Activated naive CD4-positive, alpha-beta T cell (primary cell): ENCODE measurements around the gene ARID1B.

Source experiments
- DNase-seq, 4 experiments: peaks; one replicate each; lab custom pipeline; 2025; lab: John Stamatoyannopoulos, UW

Gene ARID1B

DNA sequence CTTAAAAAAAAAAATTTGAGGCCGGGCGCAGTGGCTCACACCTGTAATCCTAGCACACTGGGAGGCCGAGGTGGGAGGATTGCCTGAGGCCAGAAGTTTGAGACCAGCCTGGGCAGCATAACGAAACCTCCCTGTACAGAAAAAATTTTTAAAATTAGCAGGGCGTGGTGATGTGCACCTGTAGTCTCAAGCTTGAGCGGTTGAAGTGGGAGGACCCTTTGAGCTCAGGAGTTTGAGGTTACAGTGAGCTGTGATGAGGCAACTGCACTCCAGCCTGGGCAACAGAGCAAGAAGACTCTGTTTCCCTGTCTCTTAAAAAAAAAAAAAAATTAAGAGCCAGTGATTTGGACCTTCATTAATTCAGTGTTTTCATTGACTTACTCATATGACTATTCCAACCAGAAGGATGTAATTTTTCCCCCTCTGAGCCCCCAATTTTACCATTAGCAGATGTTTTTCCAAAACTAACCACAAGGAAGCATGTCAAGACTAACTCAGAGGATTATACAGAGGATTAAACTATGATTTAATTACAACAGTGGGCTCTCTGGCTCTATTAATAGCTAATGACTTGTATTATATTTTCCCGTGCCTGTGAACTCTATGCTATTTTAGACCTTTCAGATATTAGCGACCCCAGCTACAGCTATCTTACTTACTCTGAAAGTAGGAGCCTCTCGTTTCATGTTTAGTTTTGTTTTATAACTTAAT is 75.1 kb downstream of the ARID1B start:
- no peak for DNase-seq

DNA sequence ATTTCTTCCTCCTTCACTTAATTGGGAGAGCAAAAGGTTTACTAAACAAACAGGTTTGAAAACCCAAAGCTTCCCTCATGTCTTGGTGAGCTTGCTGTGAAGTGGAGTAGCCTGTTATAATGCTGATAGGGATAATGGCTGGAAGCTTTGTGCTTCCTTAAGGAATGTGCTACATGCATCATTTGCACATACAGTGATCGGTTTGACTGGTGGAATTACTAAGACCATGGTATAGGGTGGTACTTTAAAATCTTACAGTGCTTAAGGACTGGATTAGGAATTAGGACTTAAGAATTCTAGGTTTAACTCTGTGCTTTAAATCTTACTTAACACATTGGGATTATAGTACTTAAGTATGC is 75.7 kb downstream of the ARID1B start:
- no peak for DNase-seq

DNA sequence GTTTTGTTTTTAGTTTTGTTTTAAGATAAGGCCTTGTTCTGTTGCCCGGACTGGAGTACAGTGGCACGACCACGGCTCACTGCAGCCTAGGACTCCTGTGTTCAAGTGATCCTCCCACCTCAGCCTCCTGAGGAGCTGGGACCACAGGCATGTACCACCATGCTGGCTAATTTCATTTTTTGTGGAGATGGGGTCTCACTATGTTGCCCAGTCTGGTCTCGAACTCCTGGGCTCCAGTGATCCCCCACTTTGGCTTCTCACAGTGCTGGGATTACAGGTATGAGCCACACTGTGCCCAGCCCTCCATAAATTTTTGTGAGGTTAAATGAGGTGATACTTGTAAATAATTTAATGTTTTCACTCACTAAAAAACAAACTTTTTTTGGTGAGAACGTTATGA is 76.6 kb downstream of the ARID1B start:
- no peak for DNase-seq

DNA sequence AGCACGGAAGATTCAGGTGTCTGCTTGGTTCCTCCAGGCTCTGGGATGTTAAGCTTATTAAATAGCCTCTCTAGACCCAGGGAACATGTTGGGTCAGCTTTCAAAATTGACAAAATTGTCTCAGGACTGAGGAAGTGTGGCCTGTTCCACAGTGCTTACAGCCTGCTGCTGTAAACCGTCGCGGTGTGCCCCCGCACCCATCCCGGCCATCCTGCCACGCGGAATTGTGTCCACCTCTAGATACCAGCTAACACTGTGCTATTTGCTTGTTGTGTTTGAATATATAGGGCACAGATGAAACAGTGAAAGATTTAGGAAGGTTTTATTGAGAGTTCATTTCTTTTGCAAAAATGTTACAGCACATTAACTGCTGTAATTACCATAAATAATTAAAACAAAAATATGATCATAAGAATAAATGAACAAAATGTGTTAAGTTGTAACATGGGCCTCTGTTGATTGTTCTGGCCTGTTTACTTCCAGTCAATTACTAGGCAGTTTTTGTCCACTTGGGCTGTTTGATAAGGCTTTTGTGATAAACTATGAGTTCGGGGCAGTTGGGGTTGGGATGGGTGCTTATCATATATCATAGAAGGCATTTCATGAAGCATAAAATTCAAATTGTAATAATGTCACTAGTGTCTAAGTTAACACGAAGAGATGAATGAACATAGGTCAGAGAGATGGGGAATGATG is 77.4 kb downstream of the ARID1B start:
- DNase-seq, result no peak

DNA sequence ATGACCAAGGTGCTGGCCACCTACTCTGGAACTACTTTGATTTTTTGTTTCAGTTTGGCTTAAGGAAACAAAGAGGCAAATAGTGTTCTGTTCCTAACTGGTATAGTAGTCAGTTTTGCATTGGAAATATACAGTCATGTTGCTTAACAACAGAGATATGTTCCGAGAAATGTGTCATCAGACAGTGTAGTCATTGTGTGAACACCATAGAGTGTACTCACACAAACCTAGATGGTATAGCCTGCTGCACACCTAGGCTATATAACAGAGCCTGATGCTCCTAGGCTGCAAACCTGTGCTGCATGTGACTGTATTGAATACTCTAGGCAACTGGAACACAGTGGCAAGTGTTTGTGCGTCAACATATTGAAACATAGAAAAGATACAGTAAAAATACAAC is 80.4 kb downstream of the ARID1B start:
- DNase-seq, result no peak

DNA sequence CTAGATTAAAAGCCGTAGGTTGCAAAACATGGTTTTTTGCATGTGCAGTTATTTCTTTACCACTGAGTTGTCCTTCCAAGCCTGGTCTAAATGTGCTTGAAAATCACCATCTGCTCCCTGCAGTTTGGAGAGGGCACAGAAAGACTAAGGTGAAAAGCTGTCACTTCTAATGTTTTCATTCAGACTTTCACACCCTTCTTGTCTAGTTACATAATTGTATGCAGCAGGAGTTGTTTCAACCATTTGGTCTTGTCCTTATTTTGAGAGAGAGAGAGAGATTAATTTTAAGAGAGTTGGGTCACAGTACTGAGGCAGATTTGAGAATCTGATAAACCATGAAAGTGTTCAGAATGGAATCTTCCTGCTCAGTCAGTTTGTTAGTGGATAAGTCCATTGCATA is 82.5 kb downstream of the ARID1B start:
- no peak for DNase-seq

DNA sequence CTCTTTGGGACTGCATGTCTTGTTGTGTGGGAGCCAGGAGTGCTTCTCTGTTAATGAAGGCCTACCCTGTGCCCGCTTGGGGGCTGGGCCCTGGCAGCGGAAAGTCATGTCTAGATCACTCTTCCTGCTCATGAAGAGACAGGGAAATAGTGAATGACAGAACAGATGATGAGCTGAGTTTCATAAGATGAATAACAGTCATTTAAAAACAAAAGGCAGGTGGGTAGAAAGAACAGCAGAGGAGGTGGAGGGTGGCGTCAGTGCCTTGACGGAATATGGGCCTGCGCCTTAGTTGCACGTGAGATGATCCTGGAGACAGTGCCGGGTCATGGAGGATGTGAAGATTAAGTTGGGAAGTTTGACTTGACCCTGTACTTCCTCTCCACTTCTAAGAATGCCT is 85.5 kb downstream of the ARID1B start:
- DNase-seq, result no peak

DNA sequence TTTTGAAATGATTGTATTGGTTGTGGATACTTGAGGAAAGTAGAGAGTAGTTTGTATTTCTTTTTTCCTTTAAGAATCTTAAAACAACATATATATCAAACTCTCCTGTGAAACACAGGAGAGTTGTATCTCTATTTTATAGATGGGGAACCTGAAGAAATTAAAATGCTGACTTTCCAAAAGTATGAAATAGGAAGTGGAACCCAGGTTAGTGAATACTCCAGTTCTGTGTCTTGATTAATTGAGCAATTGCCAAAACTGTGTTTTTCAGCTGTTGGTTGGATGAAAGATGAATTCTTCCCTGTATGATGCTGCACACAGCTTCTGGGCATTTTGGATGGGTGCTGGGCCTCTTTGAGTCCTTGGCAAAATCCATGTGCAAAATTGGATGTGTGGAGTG is 86.3 kb downstream of the ARID1B start:
- no peak for DNase-seq

DNA sequence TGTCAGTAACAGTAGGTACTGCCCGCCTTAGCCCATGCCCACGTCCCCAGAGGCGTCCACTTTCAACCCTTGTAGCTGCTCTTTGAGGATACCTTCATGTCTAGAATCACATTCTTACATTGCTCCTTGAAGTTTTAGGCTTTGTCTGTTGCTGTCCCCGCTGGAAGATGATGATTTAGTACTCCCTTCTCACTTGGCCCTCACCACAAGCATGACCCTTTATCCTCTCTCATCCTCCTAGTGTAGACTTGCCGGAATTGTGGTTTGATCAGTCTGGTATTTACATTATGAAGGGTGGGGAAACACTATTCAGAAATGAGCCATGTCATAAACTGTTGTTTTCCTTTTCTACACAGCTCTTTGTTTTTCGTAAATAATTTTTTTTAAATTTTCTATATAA is 87.4 kb downstream of the ARID1B start:
- no peak for DNase-seq

DNA sequence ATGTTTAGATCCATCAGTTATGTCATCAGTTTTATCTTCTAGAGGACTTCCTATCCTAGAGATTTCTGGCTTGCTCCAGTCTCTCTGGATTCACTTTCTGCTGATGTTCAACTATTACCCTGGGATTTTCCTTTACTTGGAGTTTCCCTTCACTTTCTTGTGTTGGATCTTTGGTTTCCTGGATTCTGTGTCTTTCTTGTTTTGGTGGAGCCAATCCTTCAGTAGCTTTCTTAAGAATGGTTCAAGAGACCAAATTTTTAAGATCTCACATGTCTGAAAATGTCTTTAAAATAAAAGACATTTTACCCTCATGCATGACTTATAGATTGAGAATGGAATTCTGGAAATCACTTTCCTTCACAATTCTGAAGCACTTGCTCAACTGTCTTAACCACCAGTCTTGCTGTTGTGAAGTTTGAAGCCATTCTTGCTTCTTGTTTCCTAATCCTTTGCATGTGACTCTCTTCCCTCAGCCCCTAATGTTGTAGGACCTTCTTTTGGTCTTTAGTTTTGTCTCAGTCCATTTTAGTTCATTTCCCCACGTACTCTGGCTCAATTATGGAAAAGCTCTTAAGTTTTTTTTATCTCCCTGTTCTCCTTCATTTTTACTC is 87.9 kb downstream of the ARID1B start:
- DNase-seq, result no peak

DNA sequence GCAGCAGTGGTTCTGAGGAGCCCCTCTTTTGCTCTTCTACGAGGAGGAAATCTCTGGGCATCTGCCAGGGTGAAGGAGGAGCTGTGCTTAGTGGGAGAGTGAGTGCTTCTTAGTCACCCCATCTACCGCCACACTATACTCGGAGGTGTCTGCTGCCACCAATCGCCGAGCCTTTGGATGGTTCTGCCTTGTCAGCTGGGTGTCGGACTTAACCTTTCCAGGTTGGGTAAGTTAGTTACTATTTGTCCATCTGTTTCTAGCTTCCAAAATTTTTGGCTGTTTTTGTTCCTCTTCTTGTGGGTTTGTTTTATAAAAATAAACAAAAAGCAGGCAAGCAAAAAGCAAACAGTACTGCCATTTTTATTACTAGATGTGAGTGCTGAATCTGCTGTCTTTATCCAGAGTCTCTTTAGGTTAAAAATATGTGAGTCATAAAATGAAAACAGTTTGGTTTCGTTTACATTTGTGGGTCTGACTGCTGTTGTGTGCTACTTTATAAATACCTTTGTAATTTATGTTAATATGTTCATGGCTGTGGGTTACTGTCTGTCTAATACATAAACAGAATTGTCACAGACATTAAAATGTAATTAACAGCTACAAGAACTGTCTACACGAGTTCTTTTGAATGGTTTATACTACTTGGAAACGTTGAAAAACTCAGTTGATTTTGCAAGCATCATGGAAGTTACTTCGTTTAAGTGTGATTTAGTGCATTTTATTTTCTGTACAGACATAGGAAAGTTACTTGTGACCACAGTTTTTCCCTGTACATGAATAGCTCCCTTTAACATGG is 89.2 kb downstream of the ARID1B start:
- no peak for DNase-seq

DNA sequence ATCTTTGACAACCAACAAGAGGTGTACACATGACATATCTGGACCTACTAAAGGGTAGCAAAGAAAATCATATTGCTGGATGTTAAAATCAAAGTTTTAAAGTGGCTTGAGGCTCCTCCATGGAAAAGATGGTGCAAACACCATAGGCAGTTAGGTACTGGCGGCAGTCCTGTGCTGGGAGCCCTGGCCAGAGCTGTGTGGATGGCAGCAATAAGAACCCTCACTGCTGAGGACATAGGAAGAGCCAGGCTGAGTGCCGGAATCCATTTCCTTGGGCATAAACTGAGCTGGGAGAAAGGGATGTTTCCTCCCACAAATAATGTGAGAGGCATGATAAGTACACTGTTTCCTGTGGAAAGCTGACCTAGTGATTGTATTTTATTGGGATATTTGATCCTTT is 89.9 kb downstream of the ARID1B start:
- no peak for DNase-seq

DNA sequence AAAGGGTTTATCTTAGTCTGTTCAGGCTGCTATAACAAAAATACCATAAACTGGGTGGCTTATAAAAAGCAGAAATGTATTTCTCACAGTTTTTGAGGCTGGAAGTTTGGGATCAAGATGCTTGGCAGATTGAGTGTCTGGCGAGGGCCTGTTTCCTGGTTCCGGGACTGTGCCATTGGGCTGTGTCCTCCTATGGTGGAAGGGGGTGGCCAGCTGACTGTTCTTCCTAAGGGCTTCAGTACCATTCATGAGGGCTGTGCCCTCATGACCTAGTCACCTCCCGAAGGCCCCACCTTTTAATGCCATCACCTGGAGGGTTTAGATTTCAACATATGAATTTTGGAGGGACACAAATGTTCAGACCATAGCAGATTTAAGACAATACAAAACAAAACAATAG is 91.2 kb downstream of the ARID1B start:
- DNase-seq, result no peak

DNA sequence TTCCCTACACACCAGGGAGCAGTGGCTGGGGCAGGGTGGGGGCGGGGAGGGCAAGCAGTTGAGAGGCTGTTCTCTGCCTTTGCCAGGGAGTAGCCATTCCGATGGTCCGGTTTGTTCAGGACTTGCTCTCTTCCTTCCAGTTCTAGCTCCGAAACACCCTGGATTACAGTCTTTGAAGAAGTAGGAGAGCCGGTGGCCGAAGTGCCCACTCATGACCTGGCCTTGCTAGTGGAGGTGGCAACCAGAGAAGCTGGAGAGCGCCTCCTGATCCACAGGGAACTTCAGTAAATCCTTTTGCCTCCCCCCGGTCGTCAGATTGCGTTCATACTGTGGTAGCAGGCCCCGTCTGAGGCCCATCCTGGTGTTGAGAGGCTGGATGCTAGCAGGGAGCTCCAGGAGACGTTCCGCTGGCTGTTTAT is 92.8 kb downstream of the ARID1B start:
- DNase-seq, result no peak

DNA sequence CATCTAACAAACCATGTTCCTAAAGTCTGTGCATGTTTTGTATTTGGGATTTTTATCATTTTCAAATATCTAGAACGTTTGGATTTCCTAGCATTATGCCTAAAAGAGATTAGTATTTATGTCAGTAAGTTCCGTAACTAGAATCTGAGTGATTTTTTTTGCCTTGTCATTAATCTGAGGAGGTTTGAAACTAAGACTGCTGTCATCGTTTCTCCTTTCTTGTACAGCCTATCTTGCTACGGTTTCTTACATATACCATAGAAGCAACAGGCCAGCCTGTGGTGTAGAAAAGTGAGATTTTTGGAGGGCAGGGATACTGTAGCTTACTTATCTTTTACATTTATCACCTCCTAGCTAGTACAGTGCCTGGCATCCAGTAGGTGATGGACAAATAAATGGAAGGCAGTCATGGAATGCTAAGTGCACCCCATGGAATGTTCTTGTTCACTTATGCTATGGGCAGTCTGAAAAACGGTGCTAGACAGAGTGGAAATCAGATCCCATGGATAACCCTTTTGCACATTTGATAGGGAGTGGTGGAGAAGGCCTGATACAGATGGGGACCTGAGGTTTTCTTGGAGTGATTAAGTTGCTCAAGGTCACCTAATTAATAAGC is 93.9 kb downstream of the ARID1B start:
- no peak for DNase-seq

DNA sequence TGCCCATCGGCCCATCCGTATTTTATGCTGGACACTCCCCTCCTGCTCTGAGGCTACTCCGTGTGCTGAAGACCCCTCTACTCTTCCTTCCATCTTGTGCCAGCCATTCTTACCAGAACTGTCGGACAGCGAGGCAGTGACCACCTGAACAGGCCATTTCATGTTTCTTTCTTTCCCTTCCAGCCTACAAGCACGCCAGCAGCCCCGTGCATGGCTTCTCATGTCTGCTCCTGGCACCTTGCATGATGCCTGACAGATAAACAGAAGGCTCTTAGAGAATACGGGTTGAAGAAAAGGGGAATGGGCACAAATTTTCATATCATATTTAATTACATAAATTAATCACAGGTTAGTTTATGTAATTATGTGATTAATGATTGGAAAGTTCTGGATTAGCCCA is 95.7 kb downstream of the ARID1B start:
- DNase-seq, result no peak

DNA sequence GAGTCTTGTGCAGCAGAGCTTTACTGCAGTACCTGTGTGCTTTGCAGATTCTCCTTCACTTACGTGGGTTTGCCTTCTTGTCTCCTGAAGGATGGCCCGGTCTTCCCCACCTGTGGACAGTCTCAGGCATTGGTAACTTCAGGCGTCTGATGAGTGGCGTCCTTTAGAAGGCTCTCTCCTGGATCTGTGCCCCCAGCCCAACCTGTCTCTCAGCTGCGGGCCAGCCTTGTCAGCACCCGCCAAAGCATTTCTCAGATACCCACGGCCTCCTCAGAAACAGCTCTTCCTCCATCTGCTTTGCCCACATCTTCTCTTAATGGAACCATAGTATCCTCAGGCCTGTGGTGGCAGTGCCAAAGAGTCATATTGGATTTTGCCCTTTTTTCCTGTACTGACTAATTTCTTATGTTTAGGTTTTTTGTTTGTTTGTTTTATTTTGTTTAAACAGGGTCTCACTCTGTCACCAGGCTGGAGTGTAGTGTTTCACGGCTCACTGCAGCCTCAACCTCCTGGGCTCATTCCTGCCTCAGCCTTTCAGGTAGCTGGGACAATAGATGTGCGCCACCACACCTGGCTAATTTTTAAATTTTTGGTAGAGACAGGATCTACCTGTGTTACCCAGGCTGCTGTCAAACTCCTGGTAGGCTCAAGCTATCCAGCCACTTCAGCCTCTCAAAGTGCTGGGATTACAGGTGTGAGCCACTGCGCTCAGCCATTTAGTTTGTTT is 96.6 kb downstream of the ARID1B start:
- no peak for DNase-seq

DNA sequence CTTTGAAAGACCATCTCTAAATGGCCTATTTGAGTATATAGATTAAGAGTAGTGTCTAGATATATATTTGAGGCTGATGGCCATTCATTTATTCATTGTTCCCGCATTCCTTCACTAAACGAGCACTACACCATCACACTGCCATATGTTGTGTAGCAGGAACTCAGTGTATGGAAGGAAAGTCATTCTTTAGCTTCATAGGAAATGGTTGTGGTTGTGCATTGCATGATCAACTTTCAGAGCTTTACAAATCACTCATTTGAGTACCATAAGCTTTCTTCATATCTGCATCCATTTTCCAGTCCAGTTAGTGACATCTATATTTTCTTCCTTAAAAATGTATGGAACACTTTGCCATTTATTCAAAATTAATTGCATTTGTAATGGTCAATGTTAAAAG is 97.9 kb downstream of the ARID1B start:
- no peak for DNase-seq

DNA sequence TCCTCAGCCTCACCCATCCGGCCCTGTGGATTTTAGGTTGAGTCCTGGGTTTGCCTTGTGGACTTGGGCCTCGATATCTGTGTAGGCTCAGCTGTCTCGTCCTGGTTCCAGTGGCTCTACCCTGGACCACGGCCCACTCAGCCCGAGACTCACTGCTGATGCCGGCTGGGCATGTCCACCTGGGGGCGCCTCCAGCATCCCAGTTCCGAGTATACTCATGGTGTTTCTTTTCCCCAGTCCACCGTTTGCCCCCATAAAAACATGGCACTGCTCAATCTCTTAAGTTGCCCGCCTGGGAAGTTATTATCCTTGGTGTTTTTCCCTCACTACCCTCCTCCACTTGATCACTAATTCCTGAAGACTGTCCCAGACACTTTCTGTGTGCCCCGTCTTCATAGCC is 99.1 kb downstream of the ARID1B start:
- DNase-seq, result no peak

DNA sequence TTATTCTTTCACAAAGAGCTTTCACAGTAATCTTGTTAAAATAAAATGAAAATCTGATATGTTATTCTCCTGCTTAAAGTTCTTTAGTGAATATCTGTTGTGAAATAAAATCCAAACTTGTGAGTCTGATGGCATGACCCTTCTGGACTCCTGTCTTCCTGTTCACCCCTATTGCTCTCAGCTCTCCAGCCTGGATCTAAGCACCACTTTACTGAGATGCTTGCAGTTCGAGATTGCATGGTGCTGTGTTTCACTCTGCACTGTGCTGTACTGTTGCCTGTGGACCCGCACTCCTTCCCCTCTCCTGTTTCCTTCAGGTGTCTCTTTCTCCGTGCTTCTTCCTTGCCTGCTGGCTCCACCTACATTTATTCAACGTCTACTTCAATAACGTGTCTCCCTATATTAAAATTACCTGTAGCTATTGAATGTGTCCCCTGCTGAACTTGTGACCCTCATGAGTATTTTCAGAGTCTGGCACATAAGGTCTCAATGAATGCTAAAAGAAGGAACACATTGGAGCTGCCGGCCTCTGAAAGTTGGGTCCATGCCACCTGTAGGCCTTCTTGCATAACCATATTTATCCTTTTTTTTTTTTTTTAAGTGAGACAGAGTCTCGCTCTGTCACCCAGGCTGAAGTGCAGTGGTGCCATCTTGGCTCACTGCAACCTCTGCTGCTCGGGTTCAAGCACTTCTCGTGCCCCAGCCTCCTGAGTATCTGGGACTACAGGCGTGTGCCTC is 100.1 kb downstream of the ARID1B start:
- no peak for DNase-seq

DNA sequence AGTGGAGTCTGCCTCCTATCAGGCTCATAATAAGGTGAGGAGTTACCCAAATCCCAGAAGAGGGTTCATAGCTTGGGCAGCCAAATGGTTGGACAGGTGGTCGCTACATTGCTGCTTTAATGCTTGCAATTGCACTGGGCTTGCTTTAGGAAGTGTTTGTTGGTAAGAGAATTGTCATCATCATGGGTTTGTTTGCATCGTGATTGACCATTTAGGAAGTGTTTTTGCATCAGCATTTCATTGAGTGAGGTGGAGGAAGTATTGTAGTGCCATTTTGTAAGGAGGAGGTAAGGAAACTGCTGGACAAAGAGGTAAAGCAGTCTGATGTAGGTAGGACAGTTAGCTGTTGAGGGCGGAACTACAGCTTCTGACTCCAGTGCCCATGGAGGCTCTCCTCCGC is 101.5 kb downstream of the ARID1B start:
- DNase-seq, result no peak
